ENCODE data around the gene UBASH3B.

DNA sequence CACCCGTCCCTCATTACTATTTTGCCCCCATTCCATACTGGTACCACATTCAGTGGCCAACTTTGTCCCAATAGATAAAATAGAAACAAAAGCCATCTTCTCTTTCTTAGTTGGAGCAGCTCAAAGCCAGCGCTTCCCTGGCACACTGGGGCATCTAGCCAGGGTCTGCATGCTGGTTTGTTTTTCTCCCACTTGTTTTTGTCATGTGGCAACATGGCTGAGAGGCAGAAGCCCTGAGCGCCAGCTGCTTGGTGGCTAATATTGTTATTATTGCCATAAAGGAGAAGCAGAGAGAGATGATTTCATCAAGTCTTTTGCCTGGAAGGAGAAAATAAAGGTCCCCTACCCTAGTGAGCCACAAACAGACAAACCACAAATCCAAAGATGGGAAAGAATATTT, 134.4 kb downstream of the UBASH3B start:
- TF ChIP-seq, protein P1, sequence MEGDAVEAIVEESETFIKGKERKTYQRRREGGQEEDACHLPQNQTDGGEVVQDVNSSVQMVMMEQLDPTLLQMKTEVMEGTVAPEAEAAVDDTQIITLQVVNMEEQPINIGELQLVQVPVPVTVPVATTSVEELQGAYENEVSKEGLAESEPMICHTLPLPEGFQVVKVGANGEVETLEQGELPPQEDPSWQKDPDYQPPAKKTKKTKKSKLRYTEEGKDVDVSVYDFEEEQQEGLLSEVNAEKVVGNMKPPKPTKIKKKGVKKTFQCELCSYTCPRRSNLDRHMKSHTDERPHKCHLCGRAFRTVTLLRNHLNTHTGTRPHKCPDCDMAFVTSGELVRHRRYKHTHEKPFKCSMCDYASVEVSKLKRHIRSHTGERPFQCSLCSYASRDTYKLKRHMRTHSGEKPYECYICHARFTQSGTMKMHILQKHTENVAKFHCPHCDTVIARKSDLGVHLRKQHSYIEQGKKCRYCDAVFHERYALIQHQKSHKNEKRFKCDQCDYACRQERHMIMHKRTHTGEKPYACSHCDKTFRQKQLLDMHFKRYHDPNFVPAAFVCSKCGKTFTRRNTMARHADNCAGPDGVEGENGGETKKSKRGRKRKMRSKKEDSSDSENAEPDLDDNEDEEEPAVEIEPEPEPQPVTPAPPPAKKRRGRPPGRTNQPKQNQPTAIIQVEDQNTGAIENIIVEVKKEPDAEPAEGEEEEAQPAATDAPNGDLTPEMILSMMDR (IDR thresholded peaks at IDR 0.05; ENCODE audit: insufficient read depth, low read depth, low read length): no peak
- TF ChIP-seq EZH2 (IDR thresholded peaks at IDR 0.05; ENCODE audit: insufficient read depth, low read length): no peak
